CD4-positive, alpha-beta memory T cell (primary cell): ENCODE results near the gene LYPD6B. TPM values are rescaled to one million over a fixed set of nuclear protein-coding genes. Genes with fewer than 3 reads are reported as not detected.

ENCODE experiments used
- CTCF ChIA-PET: fragments of 350-600 bp; sonication (Branson Sonifier 250); formaldehyde crosslinking; loops from one replicate; lab custom pipeline; 2021; ENCODE audit warnings: inconsistent platforms; ENCODE audit not compliant: partially characterized antibody; lab: Charles Lee
- POLR2A ChIA-PET: fragments of 350-600 bp; sonication (Branson Sonifier 250); formaldehyde crosslinking; loops from one replicate; lab custom pipeline; 2021; ENCODE audit not compliant: partially characterized antibody; lab: Charles Lee
- DNase-seq, 5 donors: peaks; one replicate each; pipeline versions ENCODE4 v3.0.0 to v3.0.0-alpha.2; 2020 to 2022; ENCODE audit warnings: mixed read lengths in 1 of 5
- H3K27ac ChIP-seq: one replicate; pipeline ENCODE4 v1.7.0; 2013; ENCODE audit warnings: low read depth, low read length
- H3K27me3 ChIP-seq: 2 replicates; pipeline ENCODE4 v1.7.0; 2013; ENCODE audit warnings: mild to moderate bottlenecking, low read length, moderate library complexity; ENCODE audit not compliant: insufficient read depth
- H3K36me3 ChIP-seq: 2 replicates; pipeline ENCODE4 v1.7.0; 2013; ENCODE audit warnings: mild to moderate bottlenecking, low read length, moderate library complexity; ENCODE audit not compliant: insufficient read depth
- H3K4me1 ChIP-seq: 2 replicates; pipeline ENCODE4 v1.7.0; 2013; ENCODE audit warnings: mild to moderate bottlenecking, low read length, moderate library complexity; ENCODE audit not compliant: insufficient read depth
- H3K4me3 ChIP-seq, 2 donors: one replicate each; pipeline ENCODE4 v1.7.0; 2013; ENCODE audit warnings: low read length in 2 of 2, mild to moderate bottlenecking in 1 of 2
- H3K9me3 ChIP-seq, 2 donors: one replicate each; pipeline ENCODE4 v1.7.0; 2013; ENCODE audit warnings: low read length in 2 of 2, control low read depth in 1 of 2; ENCODE audit not compliant: control insufficient read depth in 1 of 2
- H3K27ac Mint-ChIP-seq, 7 donors: one replicate each; pipeline ENCODE4 v1.8.0; 2020 to 2021; ENCODE audit warnings: mixed read lengths in 7 of 7, mild to moderate bottlenecking in 6 of 7, inconsistent platforms in 3 of 7, moderate library complexity in 3 of 7
- H3K27me3 Mint-ChIP-seq, 2 donors: one replicate each; pipeline ENCODE4 v1.8.0; 2020 to 2021; ENCODE audit warnings: mixed read lengths in 2 of 2
- H3K36me3 Mint-ChIP-seq, 2 donors: one replicate each; pipeline ENCODE4 v1.8.0; 2020 to 2021; ENCODE audit warnings: mixed read lengths in 2 of 2, inconsistent platforms in 1 of 2, mild to moderate bottlenecking in 1 of 2
- H3K4me1 Mint-ChIP-seq, 4 donors: one replicate each; pipeline ENCODE4 v1.8.0; 2020 to 2021; ENCODE audit warnings: mixed read lengths in 4 of 4, mild to moderate bottlenecking in 1 of 4
- H3K4me3 Mint-ChIP-seq, 8 donors: one replicate each; pipeline ENCODE4 v1.8.0; 2020 to 2021; ENCODE audit warnings: mixed read lengths in 8 of 8, mild to moderate bottlenecking in 7 of 8, moderate library complexity in 6 of 8, inconsistent platforms in 3 of 8
- H3K9me3 Mint-ChIP-seq, 8 donors: one replicate each; pipeline ENCODE4 v1.8.0; 2020 to 2021; ENCODE audit warnings: mixed read lengths in 8 of 8, mild to moderate bottlenecking in 5 of 8, inconsistent platforms in 3 of 8, moderate library complexity in 1 of 8
- intact Hi-C: fragments of 100-400 bp; cut with micrococcal nuclease; formaldehyde crosslinking; loops from one replicate; pipeline ENCODE4 v1.15.1; 2023
- polyA plus RNA-seq, 2 donors: library from polyadenylated mRNA; unstranded; fragments of 300-500 nt; fragmentation: Illumina TruSeq; gene quantifications; one replicate each; pipeline ENCODE4 v1.2.3, GENCODE V29; 2021
- total RNA-seq, 2 experiments: library from RNA; stranded (reverse); gene quantifications; one replicate each; pipeline ENCODE4 v1.2.3, GENCODE V29; 2021

The LYPD6B gene
- total and polyA plus RNA-seq, 4 experiments from 2014 or later = not detected

- no peaks in the 10 kb centered on the region for H3K36me3 ChIP-seq
- H3K27ac ChIP-seq = no peak overlapping the region
- Mint-ChIP-seq H3K27me3 (peaks cover 0 to 5% of the 10 kb centered on the region in 2 donors), H3K4me1 (no peaks in the 10 kb centered on the region), H3K4me3 (no peak overlapping the region), H3K9me3 (no peaks in the 10 kb centered on the region), H3K27ac (no peak overlapping the region), H3K36me3 (no peaks in the 10 kb centered on the region)
- ChIA-PET POLR2A (no interaction called here), CTCF (no interaction called here)
- no peaks in the 10 kb centered on the region for H3K4me1 ChIP-seq
- intact Hi-C loops = no loop called here
- no peaks in the 10 kb centered on the region for H3K27me3 ChIP-seq
- no peak for DNase-seq
- H3K9me3 ChIP-seq = no peaks in the 10 kb centered on the region
- H3K4me3 ChIP-seq = no peak overlapping the region
Observed at GRCh38 chr2:149183187-149183586, 144.7 kb downstream of the LYPD6B start.

GRCh38 chr2:149184991-149185390, 146.5 kb downstream of the LYPD6B start:
- no peak overlapping the region for H3K27ac Mint-ChIP-seq
- CTCF ChIA-PET = no interaction called here
- POLR2A ChIA-PET = no interaction called here
- H3K27me3 Mint-ChIP-seq = peaks cover 0 to 3% of the 10 kb centered on the region in 2 donors
- no peak for DNase-seq
- no peaks in the 10 kb centered on the region for H3K9me3 Mint-ChIP-seq
- H3K4me3 Mint-ChIP-seq = no peak overlapping the region
- Histone ChIP-seq H3K9me3 (no peaks in the 10 kb centered on the region), H3K27me3 (no peaks in the 10 kb centered on the region), H3K27ac (no peak overlapping the region), H3K36me3 (no peaks in the 10 kb centered on the region), H3K4me3 (no peak overlapping the region), H3K4me1 (no peaks in the 10 kb centered on the region)
- no peaks in the 10 kb centered on the region for H3K4me1 Mint-ChIP-seq
- no peaks in the 10 kb centered on the region for H3K36me3 Mint-ChIP-seq
- intact Hi-C loops = no loop called here

- DNase-seq = no peak
- no peaks in the 10 kb centered on the region for H3K4me1 Mint-ChIP-seq
- no peak overlapping the region for H3K4me3 ChIP-seq
- no peaks in the 10 kb centered on the region for H3K36me3 ChIP-seq
- POLR2A ChIA-PET = no interaction called here
- CTCF ChIA-PET = no interaction called here
- no peaks in the 10 kb centered on the region for H3K36me3 Mint-ChIP-seq
- H3K9me3 Mint-ChIP-seq = no peaks in the 10 kb centered on the region
- peaks cover 0 to 3% of the 10 kb centered on the region in 2 donors for H3K27me3 Mint-ChIP-seq
- H3K4me1 ChIP-seq = no peaks in the 10 kb centered on the region
- H3K27ac ChIP-seq = no peak overlapping the region
- intact Hi-C loops = no loop called here
- no peak overlapping the region for H3K4me3 Mint-ChIP-seq
- H3K27ac Mint-ChIP-seq = no peak overlapping the region
- H3K27me3 ChIP-seq = no peaks in the 10 kb centered on the region
- no peaks in the 10 kb centered on the region for H3K9me3 ChIP-seq
Observed at GRCh38 chr2:149185942-149186490, 147.5 kb downstream of the LYPD6B start.

- no peaks in the 10 kb centered on the region for H3K27me3 Mint-ChIP-seq
- POLR2A ChIA-PET = no interaction called here
- no peaks in the 10 kb centered on the region for H3K27me3 ChIP-seq
- no peak overlapping the region for H3K27ac ChIP-seq
- intact Hi-C loops = no loop called here
- H3K27ac Mint-ChIP-seq = no peak overlapping the region
- H3K9me3 Mint-ChIP-seq = no peaks in the 10 kb centered on the region
- H3K9me3 ChIP-seq = no peaks in the 10 kb centered on the region
- no peaks in the 10 kb centered on the region for H3K36me3 Mint-ChIP-seq
- CTCF ChIA-PET = interaction anchor here (1.2 kb wide), 1 partner anchor 10 kb away, joined by 5 read pairs; no protein-coding TSS in a partner anchor
- H3K36me3 ChIP-seq = no peaks in the 10 kb centered on the region
- H3K4me3 Mint-ChIP-seq = no peak overlapping the region
- no peaks in the 10 kb centered on the region for H3K4me1 ChIP-seq
- no peaks in the 10 kb centered on the region for H3K4me1 Mint-ChIP-seq
- DNase-seq = no peak
- H3K4me3 ChIP-seq = no peak overlapping the region
Observed at GRCh38 chr2:149187057-149187456, 148.6 kb downstream of the LYPD6B start.

- ChIA-PET POLR2A (no interaction called here), CTCF (no interaction called here)
- no peaks in the 10 kb centered on the region for H3K4me1 ChIP-seq
- H3K27ac ChIP-seq = no peak overlapping the region
- no peaks in the 10 kb centered on the region for H3K9me3 ChIP-seq
- H3K36me3 Mint-ChIP-seq = no peaks in the 10 kb centered on the region
- H3K4me3 ChIP-seq = no peak overlapping the region
- DNase-seq = no peak
- no peak overlapping the region for H3K4me3 Mint-ChIP-seq
- no peaks in the 10 kb centered on the region for H3K27me3 ChIP-seq
- intact Hi-C loops = no loop called here
- H3K4me1 Mint-ChIP-seq = no peaks in the 10 kb centered on the region
- no peaks in the 10 kb centered on the region for H3K27me3 Mint-ChIP-seq
- no peak overlapping the region for H3K27ac Mint-ChIP-seq
- no peaks in the 10 kb centered on the region for H3K9me3 Mint-ChIP-seq
- H3K36me3 ChIP-seq = no peaks in the 10 kb centered on the region
Observed at GRCh38 chr2:149188291-149188690, 149.8 kb downstream of the LYPD6B start.

GRCh38 chr2:149189769-149190168, 151.3 kb downstream of the LYPD6B start:
- H3K27me3 Mint-ChIP-seq = no peaks in the 10 kb centered on the region
- H3K36me3 Mint-ChIP-seq = no peaks in the 10 kb centered on the region
- Histone ChIP-seq H3K9me3 (no peaks in the 10 kb centered on the region), H3K27ac (no peak overlapping the region), H3K36me3 (no peaks in the 10 kb centered on the region), H3K4me3 (no peak overlapping the region), H3K4me1 (no peaks in the 10 kb centered on the region), H3K27me3 (no peaks in the 10 kb centered on the region)
- intact Hi-C loops = no loop called here
- no peaks in the 10 kb centered on the region for H3K9me3 Mint-ChIP-seq
- ChIA-PET POLR2A (no interaction called here), CTCF (no interaction called here)
- no peaks in the 10 kb centered on the region for H3K4me1 Mint-ChIP-seq
- H3K4me3 Mint-ChIP-seq = no peak overlapping the region
- no peak overlapping the region for H3K27ac Mint-ChIP-seq
- DNase-seq = no peak

- no peak overlapping the region for H3K4me3 Mint-ChIP-seq
- no peaks in the 10 kb centered on the region for H3K9me3 Mint-ChIP-seq
- CTCF ChIA-PET = no interaction called here
- Histone ChIP-seq H3K27ac (no peak overlapping the region), H3K4me1 (no peaks in the 10 kb centered on the region), H3K36me3 (no peaks in the 10 kb centered on the region), H3K27me3 (no peaks in the 10 kb centered on the region), H3K4me3 (no peak overlapping the region), H3K9me3 (no peaks in the 10 kb centered on the region)
- H3K36me3 Mint-ChIP-seq = no peaks in the 10 kb centered on the region
- POLR2A ChIA-PET = no interaction called here
- no peaks in the 10 kb centered on the region for H3K27me3 Mint-ChIP-seq
- no peak overlapping the region for H3K27ac Mint-ChIP-seq
- H3K4me1 Mint-ChIP-seq = no peaks in the 10 kb centered on the region
- no peak for DNase-seq
- intact Hi-C loops = no loop called here
Observed at GRCh38 chr2:149191915-149192314, 153.4 kb downstream of the LYPD6B start.

GRCh38 chr2:149192427-149192826, 153.9 kb downstream of the LYPD6B start:
- H3K9me3 ChIP-seq = no peaks in the 10 kb centered on the region
- ChIA-PET POLR2A (no interaction called here), CTCF (no interaction called here)

More at GRCh38 chr2:149192427-149192826, 153.9 kb downstream of the LYPD6B start:
- no peaks in the 10 kb centered on the region for H3K27me3 Mint-ChIP-seq
- H3K4me1 ChIP-seq = no peaks in the 10 kb centered on the region
- no peaks in the 10 kb centered on the region for H3K36me3 ChIP-seq
- no peak overlapping the region for H3K4me3 ChIP-seq
- no peak overlapping the region for H3K27ac ChIP-seq
- no peak overlapping the region for H3K27ac Mint-ChIP-seq
- H3K4me1 Mint-ChIP-seq = no peaks in the 10 kb centered on the region
- H3K27me3 ChIP-seq = no peaks in the 10 kb centered on the region
- no peak overlapping the region for H3K4me3 Mint-ChIP-seq
- H3K9me3 Mint-ChIP-seq = no peaks in the 10 kb centered on the region
- intact Hi-C loops = no loop called here
- no peak for DNase-seq
- no peaks in the 10 kb centered on the region for H3K36me3 Mint-ChIP-seq
